GM19468 (cell line): Measurements from ENCODE around the gene HLA-F.

Experiments used
- ATAC-seq: cut with Tn5 transposase; IDR thresholded peaks from one replicate; pipeline ENCODE4 v1.9.1; 2021; ENCODE audit warnings: mild to moderate bottlenecking, moderate library complexity, moderate number of reproducible peaks; ENCODE audit not compliant: unreplicated experiment; ENCODE audit errors: extremely low read depth

HLA-F gene

DNA sequence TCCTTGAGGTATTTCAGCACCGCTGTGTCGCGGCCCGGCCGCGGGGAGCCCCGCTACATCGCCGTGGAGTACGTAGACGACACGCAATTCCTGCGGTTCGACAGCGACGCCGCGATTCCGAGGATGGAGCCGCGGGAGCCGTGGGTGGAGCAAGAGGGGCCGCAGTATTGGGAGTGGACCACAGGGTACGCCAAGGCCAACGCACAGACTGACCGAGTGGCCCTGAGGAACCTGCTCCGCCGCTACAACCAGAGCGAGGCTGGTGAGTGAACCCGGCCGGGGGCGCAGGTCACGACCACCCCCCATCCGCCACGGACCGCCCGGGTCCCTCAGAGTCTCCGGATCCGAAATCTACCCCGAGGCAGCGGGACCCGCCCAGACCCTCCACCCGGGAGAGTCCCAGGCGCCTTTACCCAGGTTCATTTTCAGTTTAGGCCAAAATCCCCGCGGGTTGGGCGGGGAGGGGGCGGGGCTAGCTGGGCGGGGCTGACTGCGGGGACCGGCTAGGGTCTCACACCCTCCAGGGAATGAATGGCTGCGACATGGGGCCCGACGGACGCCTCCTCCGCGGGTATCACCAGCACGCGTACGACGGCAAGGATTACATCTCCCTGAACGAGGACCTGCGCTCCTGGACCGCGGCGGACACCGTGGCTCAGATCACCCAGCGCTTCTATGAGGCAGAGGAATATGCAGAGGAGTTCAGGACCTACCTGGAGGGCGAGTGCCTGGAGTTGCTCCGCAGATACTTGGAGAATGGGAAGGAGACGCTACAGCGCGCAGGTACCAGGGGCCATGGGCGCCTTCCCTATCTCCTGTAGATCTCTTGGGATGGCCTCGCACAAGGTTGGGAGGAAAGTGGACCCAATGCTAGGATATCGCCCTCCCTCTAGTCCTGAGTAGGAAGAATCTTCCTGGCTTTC lies 693 bp downstream of the HLA-F start:
- no peak for ATAC-seq

DNA sequence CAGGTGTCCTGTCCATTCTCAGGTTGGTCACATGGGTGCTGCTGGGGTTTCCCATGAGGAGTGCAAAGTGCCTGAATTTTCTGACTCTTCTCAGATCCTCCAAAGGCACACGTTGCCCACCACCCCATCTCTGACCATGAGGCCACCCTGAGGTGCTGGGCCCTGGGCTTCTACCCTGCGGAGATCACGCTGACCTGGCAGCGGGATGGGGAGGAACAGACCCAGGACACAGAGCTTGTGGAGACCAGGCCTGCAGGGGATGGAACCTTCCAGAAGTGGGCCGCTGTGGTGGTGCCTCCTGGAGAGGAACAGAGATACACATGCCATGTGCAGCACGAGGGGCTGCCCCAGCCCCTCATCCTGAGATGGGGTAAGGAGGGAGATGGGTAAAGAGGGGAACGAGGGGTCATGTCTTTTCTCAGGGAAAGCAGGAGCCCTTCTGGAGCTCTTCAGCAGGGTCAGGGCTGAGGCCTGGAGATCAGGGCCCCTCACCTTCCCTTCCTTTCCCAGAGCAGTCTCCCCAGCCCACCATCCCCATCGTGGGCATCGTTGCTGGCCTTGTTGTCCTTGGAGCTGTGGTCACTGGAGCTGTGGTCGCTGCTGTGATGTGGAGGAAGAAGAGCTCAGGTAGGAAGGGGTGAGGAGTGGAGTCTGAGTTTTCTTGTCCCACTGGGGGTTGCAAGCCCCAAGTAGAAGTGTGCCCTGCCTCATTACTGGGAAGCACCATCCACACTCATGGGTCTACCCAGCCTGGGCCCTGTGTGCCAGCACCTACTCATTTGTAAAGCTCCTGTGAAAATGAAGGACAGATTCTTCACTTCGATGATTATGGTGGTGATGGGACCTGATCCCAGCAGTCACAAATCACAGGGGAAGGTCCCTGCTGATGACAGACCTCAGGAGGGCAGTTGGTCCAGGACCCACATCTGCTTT lies 2.0 kb downstream of the HLA-F start:
- no peak for ATAC-seq

DNA sequence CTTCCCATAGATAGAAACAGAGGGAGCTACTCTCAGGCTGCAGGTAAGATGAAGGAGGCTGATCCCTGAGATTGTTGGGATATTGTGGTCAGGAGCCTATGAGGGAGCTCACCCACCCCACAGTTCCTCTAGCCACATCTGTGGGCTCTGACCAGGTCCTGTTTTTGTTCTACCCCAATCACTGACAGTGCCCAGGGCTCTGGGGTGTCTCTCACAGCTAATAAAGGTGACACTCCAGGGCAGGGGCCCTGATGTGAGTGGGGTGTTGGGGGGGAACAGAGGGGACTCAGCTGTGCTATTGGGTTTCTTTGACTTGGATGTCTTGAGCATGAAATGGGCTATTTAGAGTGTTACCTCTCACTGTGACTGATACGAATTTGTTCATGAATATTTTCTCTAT lies 2.8 kb downstream of the HLA-F start:
- ATAC-seq: no peak

DNA sequence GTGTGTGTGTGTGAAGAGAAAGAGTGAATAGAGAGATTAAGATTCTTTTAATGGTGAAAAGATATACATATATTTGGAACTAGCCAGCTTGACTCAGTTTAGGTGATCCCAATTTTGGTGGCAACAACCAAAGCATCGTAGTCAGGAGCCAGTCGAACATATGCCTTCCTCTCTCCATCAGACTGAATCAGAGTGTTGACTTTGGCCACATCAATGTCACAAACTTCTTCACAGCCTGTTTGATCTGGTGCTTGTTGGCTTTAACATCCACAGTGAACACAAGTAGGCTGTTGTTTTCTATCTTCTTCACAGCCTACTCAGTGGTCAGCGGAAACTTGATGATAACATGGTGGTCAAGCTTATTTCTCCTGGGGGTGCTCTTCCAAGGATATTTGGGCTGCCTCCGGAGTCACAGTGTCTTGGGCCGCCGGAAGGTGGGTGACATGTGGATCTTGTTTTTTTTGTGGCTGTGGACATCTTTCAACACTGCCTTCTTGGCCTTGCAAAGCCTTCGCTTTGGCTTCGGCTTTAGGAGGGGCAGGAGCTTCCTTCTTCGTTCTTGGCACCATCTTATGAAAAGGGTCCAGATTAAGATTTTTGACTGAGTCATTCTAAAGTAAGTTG lies 3.4 kb downstream of the HLA-F start:
- no peak for ATAC-seq

- no peak for ATAC-seq
Observed at GRCh38 chr6:29727637-29728036, 4.4 kb downstream of the HLA-F start.

GRCh38 chr6:29728173-29728874 lies 5.1 kb downstream of the HLA-F start:
- ATAC-seq: no peak

DNA sequence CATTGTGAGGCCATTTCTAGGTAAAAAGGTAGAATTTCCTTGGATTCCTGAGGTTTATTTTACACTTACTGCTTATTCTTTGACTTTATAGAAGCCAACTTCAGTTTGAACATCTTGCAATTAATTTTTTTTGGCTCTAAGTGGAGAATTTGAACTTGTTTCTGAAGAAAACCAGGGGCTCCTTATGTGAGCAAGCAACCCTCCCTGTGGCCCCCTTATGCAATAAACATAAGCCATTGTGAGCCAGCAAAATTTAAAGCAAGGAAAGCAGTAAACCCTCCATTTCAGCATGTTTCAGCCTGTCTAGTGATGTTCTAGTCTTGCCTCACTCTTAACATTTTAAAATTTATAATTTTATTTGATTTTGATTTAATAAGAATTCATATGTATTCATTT lies 5.6 kb downstream of the HLA-F start:
- no peak for ATAC-seq

DNA sequence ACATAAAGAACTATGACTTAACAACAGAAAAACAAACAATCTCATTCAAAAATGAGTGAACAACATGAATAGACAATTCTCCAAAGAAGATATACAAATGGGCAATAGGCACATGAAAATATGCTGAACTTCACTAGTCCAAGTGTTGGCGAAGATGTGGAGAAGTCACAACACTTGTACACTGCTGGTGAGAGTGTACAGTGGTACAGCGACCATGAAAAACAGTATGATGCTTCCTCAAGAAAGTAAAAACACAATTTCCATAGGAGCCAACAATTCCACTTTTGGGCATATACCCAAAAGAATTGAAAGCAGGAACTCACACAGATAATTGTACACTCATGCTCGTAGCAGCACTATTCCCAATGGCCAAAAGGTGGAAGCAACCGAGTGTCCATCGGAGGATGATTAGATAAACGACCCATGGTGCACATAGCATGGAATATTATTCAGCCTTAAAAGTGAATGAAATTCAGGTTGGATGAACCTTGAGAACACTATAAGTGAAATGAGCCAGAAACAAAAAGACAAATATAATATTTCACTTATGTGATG lies 6.6 kb downstream of the HLA-F start:
- no peak for ATAC-seq

DNA sequence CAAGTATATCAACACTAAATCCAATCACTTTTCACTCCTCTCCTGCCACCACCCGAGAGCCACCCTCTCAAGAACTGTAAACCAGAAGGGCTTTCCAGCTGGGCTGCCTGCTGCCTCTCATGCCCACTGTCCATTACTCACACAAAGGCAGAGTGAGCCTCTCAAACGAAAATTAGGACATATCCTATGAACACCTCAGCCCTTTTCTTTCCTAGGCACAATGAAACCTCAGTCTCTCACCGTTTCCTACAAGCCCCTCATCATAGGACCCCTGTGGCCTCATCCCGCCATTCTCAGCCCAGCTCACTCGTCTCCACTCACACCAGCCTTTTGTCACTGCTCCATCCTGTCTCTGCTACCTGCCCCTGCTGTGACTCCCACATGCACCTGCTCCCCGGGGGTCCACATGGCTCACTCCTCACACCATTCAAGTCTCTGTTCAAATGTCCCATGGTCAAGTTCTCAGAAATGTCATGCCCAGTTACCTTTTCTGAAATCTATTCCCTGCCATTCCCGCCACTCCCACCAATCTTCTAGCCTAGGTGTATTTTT lies 7.4 kb downstream of the HLA-F start:
- no peak for ATAC-seq

GRCh38 chr6:29731281-29731680 lies 8.0 kb downstream of the HLA-F start:
- no peak for ATAC-seq

- no peak for ATAC-seq
Observed at GRCh38 chr6:29733057-29733456, 9.8 kb downstream of the HLA-F start.

DNA sequence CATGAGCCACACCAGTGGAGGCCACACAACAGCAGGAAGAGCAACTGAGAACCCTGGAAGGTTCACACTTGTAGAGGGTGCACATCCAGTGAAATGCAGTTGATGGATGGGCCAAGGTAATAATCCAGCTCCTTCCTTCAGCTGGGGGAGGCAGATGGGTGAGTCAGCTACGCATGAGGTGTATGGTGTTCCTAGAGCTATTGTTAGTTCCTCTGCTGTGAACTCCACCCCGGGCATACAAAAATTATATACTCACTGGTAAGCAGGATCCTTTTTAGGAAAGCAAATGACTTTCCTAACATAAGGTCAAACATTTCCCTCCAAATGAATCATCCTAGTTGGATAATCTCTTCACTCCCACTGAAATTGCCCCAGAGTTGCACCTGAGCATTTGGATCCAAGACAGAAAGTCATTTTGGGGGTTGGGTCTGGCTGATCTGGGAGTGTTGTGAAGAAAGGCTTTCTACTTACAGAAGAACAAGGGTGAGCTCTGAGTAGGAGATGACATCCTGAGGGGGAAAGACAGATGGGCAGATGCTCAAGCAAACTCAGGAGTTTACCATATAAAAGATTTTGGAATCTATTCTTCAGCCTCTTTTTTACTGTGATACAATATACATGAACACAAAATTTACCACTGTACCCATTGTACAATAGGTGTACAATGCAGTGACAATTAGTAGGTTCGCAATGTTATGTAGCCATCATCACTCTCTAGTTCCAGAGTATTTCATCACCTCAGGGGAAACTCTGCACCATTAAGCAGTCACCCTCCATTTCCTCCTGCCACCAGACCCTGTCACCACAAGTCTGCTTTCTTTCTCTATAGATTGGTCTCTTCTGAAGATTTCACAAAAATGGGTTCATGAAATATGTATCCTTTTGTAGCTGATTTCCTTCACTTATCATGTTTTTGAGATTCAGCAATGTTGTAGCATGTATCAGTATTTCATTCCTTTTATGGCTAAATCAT lies 11.1 kb downstream of the HLA-F start:
- no peak for ATAC-seq

- no peak for ATAC-seq
Observed at GRCh38 chr6:29736563-29736962, 13.3 kb downstream of the HLA-F start.

GRCh38 chr6:29737707-29738630 lies 14.7 kb downstream of the HLA-F start:
- ATAC-seq: no peak

DNA sequence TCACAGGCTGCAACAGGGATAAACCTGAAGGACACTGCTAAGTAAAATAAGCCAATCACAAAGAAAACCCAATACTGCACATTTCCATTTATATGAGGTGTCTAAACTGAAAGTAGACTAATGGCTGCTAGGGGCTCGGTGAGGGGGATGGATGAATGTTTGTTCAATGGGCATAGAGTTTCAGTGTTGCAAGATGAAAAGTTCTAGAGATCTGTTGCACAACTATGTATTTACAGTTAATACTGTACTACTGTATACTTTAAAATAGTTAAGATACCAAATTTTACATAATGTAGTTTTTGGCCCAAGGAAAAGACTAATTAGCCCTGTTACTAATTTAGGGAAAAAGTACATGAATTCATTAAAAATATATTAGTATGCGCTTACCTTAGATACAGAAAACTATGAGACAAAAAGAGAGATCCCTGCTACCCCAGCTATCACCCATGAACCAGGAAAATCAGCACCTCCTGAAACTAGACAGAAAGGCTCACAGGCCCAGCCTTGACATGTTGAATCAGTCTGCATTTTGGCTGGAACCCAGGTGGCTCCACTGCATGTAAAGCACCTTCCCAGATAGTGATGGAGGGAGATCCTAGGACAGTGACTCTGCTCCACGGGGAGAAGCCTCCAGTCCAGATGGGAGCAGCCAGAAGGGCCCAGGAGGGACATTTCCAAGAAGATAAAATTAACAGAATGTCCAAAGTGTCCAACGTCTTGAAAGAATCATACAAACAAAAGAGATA lies 16.1 kb downstream of the HLA-F start:
- no peak for ATAC-seq

- no peak for ATAC-seq
Observed at GRCh38 chr6:29739882-29740261, 16.6 kb downstream of the HLA-F start.

- no peak for ATAC-seq
Observed at GRCh38 chr6:29741592-29741991, 18.4 kb downstream of the HLA-F start.
